Glutamatergic neuron (in vitro differentiated cells): ENCODE results near the gene UBE2Q1. TPM values are rescaled to one million over a fixed set of nuclear protein-coding genes. Genes with fewer than 3 reads are reported as not detected.

Experiments used
- DNase-seq: peaks from one replicate; pipeline ENCODE4 v3.0.0; 2022
- H3K27ac Mint-ChIP-seq: one replicate; pipeline ENCODE4 v1.8.0; 2020; ENCODE audit warnings: mild to moderate bottlenecking, mixed read lengths, inconsistent platforms; ENCODE audit not compliant: unreplicated experiment
- H3K27me3 Mint-ChIP-seq: one replicate; pipeline ENCODE4 v1.8.0; 2020; ENCODE audit warnings: mild to moderate bottlenecking, moderate library complexity, mixed read lengths, inconsistent platforms; ENCODE audit not compliant: unreplicated experiment
- H3K36me3 Mint-ChIP-seq: one replicate; pipeline ENCODE4 v1.8.0; 2020; ENCODE audit warnings: mild to moderate bottlenecking, mixed read lengths, inconsistent platforms; ENCODE audit not compliant: unreplicated experiment
- H3K4me1 Mint-ChIP-seq: one replicate; pipeline ENCODE4 v1.8.0; 2020; ENCODE audit warnings: mild to moderate bottlenecking, low read depth, mixed read lengths, inconsistent platforms; ENCODE audit not compliant: unreplicated experiment
- H3K4me3 Mint-ChIP-seq: one replicate; pipeline ENCODE4 v1.8.0; 2020; ENCODE audit warnings: mild to moderate bottlenecking, mixed read lengths, inconsistent platforms; ENCODE audit not compliant: unreplicated experiment
- H3K9me3 Mint-ChIP-seq: one replicate; pipeline ENCODE4 v1.8.0; 2020; ENCODE audit warnings: mild to moderate bottlenecking, moderate library complexity, mixed read lengths, inconsistent platforms; ENCODE audit not compliant: unreplicated experiment
- CTCF ChIP-seq: fragments of 200-600 bp; sonication (generic); IDR thresholded peaks from one replicate; pipeline ENCODE4 v1.5.0; 2021; ENCODE audit not compliant: partially characterized antibody, unreplicated experiment
- total RNA-seq: library from RNA; stranded (reverse); fragmentation: NEBNext Ultra II Directional; extraction: Animal tissue kit (Norgen Biotek cat#: 25700); gene quantifications from one replicate; pipeline ENCODE4 v1.2.1, GENCODE V29; 2021; ENCODE audit not compliant: unreplicated experiment

Gene UBE2Q1
- total RNA-seq, 1 donor from 2014 or later, result 80.5 TPM

- H3K27me3 Mint-ChIP-seq, result peaks cover 13% of the 10 kb centered on the region
- H3K9me3 Mint-ChIP-seq, result peaks cover 11% of the 10 kb centered on the region
- H3K4me3 Mint-ChIP-seq, result peak overlapping the region; percentile 91
- DNase-seq, result peak; percentile 86
- peak overlapping the region; percentile 96 for H3K27ac Mint-ChIP-seq
- TF ChIP-seq CTCF, result peak; percentile 90
- no peaks in the 10 kb centered on the region for H3K36me3 Mint-ChIP-seq
- H3K4me1 Mint-ChIP-seq, result peaks cover 15% of the 10 kb centered on the region
Observed at GRCh38 chr1:154559466-154560044, 1.1 kb upstream of the UBE2Q1 start.

- DNase-seq, result peak; percentile 98
- peak overlapping the region; percentile 91 for H3K4me3 Mint-ChIP-seq
- no peak for TF ChIP-seq CTCF
- H3K36me3 Mint-ChIP-seq, result no peaks in the 10 kb centered on the region
- peaks cover 15% of the 10 kb centered on the region for H3K4me1 Mint-ChIP-seq
- H3K27me3 Mint-ChIP-seq, result peaks cover 13% of the 10 kb centered on the region
- H3K27ac Mint-ChIP-seq, result peak overlapping the region; percentile 96
- peaks cover 11% of the 10 kb centered on the region for H3K9me3 Mint-ChIP-seq
Observed at GRCh38 chr1:154558720-154559465, 431 bp upstream of the UBE2Q1 start.

- Mint-ChIP-seq H3K36me3 (no peaks in the 10 kb centered on the region), H3K4me3 (peak overlapping the region; percentile 94), H3K27ac (peak overlapping the region; percentile 93), H3K27me3 (peaks cover 13% of the 10 kb centered on the region), H3K4me1 (peaks cover 15% of the 10 kb centered on the region), H3K9me3 (peaks cover 11% of the 10 kb centered on the region)
- DNase-seq, result no peak
- TF ChIP-seq CTCF, result no peak
Observed at GRCh38 chr1:154557248-154557938, 1.1 kb downstream of the UBE2Q1 start.

DNA sequence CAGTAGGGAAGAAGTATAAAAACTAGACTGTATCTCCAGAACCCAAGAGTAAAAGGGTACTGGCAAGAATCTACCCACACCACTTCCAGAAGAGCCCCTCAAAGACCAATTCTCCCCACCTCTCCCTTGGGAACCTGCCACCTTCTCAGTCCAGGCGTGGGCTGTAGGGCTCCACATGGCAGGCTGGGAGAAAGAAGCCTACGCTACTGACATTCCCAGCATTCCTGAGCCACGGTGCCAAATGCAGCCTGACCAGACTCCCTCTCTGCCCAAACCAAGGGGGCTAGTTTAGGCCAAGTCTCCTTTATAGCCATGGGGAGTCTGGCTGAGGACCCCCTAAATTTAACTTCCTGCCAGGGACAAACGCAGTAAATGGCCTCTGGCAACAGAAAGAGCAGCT is 2.0 kb downstream of the UBE2Q1 start:
- Mint-ChIP-seq H3K9me3 (peaks cover 11% of the 10 kb centered on the region), H3K36me3 (no peaks in the 10 kb centered on the region), H3K27me3 (peaks cover 13% of the 10 kb centered on the region), H3K4me3 (peak overlapping the region; percentile 94), H3K4me1 (peaks cover 15% of the 10 kb centered on the region), H3K27ac (no peak overlapping the region)
- no peak for DNase-seq
- TF ChIP-seq CTCF, result no peak
